ENCODE results near the gene OSBPL5.

OSBPL5 gene

GRCh38 chr11:3163241-3163981, 1.7 kb downstream of the OSBPL5 start:
- no peak for DNase-seq (ENCODE audit: low spot score)

GRCh38 chr11:3162410-3163240, 2.5 kb downstream of the OSBPL5 start:
- DNase-seq (ENCODE audit: low spot score) = no peak

- no peak for DNase-seq (ENCODE audit: low spot score)
These were observed 3.2 kb downstream of the OSBPL5 start for GRCh38 chr11:3161720-3162409.

- DNase-seq (ENCODE audit: low spot score) = no peak
These were observed 3.8 kb downstream of the OSBPL5 start for GRCh38 chr11:3161309-3161708.

- no peak for DNase-seq (ENCODE audit: low spot score)
These were observed 4.7 kb downstream of the OSBPL5 start for GRCh38 chr11:3160252-3161031.

GRCh38 chr11:3159296-3160190, 5.6 kb downstream of the OSBPL5 start:
- no peak for DNase-seq (ENCODE audit: low spot score)

- no peak for DNase-seq (ENCODE audit: low spot score)
These were observed 6.3 kb downstream of the OSBPL5 start for GRCh38 chr11:3158821-3159220.

GRCh38 chr11:3158131-3158591, 6.9 kb downstream of the OSBPL5 start:
- DNase-seq (ENCODE audit: low spot score) = no peak

GRCh38 chr11:3157381-3158130, 7.6 kb downstream of the OSBPL5 start:
- DNase-seq (ENCODE audit: low spot score) = no peak

- DNase-seq (ENCODE audit: low spot score) = no peak
These were observed 8.3 kb downstream of the OSBPL5 start for GRCh38 chr11:3156661-3157311.

- no peak for DNase-seq (ENCODE audit: low spot score)
These were observed 8.8 kb downstream of the OSBPL5 start for GRCh38 chr11:3156282-3156660.

- no peak for DNase-seq (ENCODE audit: low spot score)
These were observed 9.3 kb downstream of the OSBPL5 start for GRCh38 chr11:3155691-3156258.

GRCh38 chr11:3155216-3155615, 9.9 kb downstream of the OSBPL5 start:
- DNase-seq (ENCODE audit: low spot score) = no peak

- DNase-seq (ENCODE audit: low spot score) = no peak
These were observed 11.0 kb downstream of the OSBPL5 start for GRCh38 chr11:3154001-3154599.

- no peak for DNase-seq (ENCODE audit: low spot score)
These were observed 11.7 kb downstream of the OSBPL5 start for GRCh38 chr11:3153291-3153861.

- DNase-seq (ENCODE audit: low spot score) = no peak
These were observed 12.5 kb downstream of the OSBPL5 start for GRCh38 chr11:3152471-3153110.

GRCh38 chr11:3150726-3151125, 14.4 kb downstream of the OSBPL5 start:
- no peak for DNase-seq (ENCODE audit: low spot score)

- no peak for DNase-seq (ENCODE audit: low spot score)
These were observed 15.3 kb downstream of the OSBPL5 start for GRCh38 chr11:3149852-3150188.
